ENCODE measurements around the gene SRSF9. TPM values are rescaled to one million over a fixed set of nuclear protein-coding genes. Genes with fewer than 3 reads are reported as not detected.

Gene SRSF9
- total RNA-seq, 1 donor from 2014 or later = 76.3 TPM

DNA sequence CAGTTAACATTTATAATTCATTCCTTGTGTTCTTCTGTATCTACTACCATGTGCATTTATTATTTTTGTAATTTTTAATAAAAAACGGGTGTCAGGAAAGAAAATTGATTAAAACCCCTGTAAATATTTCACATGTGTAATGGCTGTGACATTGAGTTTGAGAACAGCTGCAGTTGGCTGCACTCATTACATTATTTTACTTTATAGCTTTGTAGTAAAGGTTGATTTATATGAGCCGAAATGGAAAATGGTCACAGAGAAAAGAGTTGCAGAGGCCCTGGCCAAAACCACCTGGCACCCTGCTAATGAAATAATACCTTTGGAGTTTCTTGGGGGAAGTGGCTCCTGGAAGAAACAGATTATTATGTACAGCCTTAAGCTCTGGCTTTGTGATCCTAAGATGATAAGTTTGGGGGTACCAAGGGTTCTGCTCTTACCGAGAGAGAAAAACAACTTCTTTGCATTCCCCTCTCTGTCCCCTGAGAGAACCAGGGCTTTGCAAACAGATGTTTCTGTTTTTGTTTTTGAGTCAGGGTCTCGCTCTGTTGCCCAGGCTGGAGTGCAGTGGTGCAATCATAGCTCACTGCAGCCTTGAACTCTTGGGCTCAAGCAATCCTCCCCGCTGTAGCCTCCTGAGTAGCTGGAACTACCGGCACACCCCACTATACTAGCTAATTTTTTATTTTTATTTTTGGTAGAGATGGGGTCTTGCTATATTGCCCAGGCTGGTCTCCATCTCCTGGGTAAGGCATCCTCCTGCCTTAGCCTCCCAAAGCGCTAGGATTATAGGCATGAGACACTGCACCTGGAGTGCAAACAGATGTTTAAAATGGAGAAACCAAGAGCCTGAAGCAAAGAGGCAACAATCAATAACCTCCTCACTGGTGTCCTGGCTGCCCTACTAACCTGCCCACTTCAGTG, 16.7 kb upstream of the SRSF9 start:
- Histone ChIP-seq H3K4me3 (ENCODE audit: low read depth, low read length) (no peak overlapping the region), H3K36me3 (ENCODE audit: control insufficient read depth, insufficient read depth, low read length) (peaks cover 1% of the 10 kb centered on the region), H3K27me3 (ENCODE audit: control insufficient read depth, insufficient read depth, low read length) (no peaks in the 10 kb centered on the region)
- no peak for TF ChIP-seq CTCF (IDR thresholded peaks at IDR 0.05; ENCODE audit: insufficient read depth, low read length, poor library complexity, severe bottlenecking)
- DNase-seq (ENCODE audit: low read depth) = no peak

DNA sequence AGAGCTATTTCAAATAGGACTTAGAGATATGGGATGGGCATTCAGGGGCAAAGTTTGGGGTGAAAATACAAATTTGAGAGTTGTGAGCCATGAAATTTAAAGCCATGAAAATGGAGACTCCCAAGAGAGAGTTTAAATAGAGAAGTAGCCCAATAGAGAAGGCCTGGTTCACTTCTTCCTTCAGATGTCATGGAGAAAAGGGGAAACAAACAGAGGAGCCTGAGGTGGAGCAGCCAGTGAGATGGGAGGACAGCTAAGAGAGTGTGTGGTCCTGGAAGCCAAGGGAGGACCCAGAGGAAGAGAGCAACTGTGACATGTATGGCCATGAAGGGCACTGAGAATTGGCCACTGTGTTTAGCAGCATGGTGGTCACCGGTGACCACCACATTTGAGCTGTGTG, 14.1 kb upstream of the SRSF9 start:
- TF ChIP-seq CTCF (IDR thresholded peaks at IDR 0.05; ENCODE audit: insufficient read depth, low read length, poor library complexity, severe bottlenecking) = no peak
- no peak overlapping the region for H3K4me3 ChIP-seq (ENCODE audit: low read depth, low read length)
- H3K36me3 ChIP-seq (ENCODE audit: control insufficient read depth, insufficient read depth, low read length) = no peaks in the 10 kb centered on the region
- H3K27me3 ChIP-seq (ENCODE audit: control insufficient read depth, insufficient read depth, low read length) = no peaks in the 10 kb centered on the region
- no peak for DNase-seq (ENCODE audit: low read depth)

DNA sequence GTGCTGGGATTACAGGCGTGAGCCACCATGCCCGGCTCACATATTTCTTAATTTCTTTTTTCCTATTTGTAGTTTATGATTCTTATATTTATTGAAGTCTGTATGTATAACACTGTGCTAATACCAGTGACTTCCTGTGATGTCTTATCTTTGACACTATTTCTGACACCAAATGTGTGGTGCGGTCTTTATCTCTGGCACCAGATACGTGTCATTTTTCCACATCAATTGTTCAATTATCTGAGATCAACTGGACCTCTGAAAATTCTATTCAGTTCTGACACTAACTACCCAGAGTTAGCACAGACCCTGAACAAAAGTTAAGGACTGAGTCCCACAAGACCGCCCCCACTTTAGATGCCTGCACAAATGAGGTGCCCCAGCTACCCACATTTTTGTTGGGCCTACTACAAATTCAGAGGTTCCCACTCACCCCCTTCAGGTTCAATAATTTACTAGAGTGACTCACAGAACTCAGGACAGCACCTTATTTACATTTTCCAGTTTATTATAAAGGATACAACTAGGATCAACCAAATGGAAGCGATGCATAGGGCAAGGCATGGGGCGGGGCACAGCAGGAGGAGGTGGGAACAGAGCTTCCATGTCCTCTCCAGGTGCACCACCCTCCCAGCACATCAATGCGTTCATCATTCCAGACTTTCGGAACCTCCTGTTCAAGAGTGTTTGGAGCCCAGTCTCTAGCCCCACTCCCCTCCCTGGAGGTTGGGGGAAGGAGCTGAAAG, 11.6 kb upstream of the SRSF9 start:
- Histone ChIP-seq H3K36me3 (ENCODE audit: control insufficient read depth, insufficient read depth, low read length) (no peaks in the 10 kb centered on the region), H3K4me3 (ENCODE audit: low read depth, low read length) (no peak overlapping the region), H3K27me3 (ENCODE audit: control insufficient read depth, insufficient read depth, low read length) (no peaks in the 10 kb centered on the region)
- no peak for DNase-seq (ENCODE audit: low read depth)
- TF ChIP-seq CTCF (IDR thresholded peaks at IDR 0.05; ENCODE audit: insufficient read depth, low read length, poor library complexity, severe bottlenecking) = no peak

- H3K4me3 ChIP-seq (ENCODE audit: low read depth, low read length) = no peak overlapping the region
- H3K27me3 ChIP-seq (ENCODE audit: control insufficient read depth, insufficient read depth, low read length) = no peaks in the 10 kb centered on the region
- no peaks in the 10 kb centered on the region for H3K36me3 ChIP-seq (ENCODE audit: control insufficient read depth, insufficient read depth, low read length)
- TF ChIP-seq CTCF (IDR thresholded peaks at IDR 0.05; ENCODE audit: insufficient read depth, low read length, poor library complexity, severe bottlenecking) = no peak
- DNase-seq (ENCODE audit: low read depth) = no peak
These were observed 10.7 kb upstream of the SRSF9 start for GRCh38 chr12:120480211-120480610.

- no peaks in the 10 kb centered on the region for H3K27me3 ChIP-seq (ENCODE audit: control insufficient read depth, insufficient read depth, low read length)
- H3K36me3 ChIP-seq (ENCODE audit: control insufficient read depth, insufficient read depth, low read length) = no peaks in the 10 kb centered on the region
- H3K4me3 ChIP-seq (ENCODE audit: low read depth, low read length) = no peak overlapping the region
- DNase-seq (ENCODE audit: low read depth) = no peak
- no peak for TF ChIP-seq CTCF (IDR thresholded peaks at IDR 0.05; ENCODE audit: insufficient read depth, low read length, poor library complexity, severe bottlenecking)
These were observed 9.9 kb upstream of the SRSF9 start for GRCh38 chr12:120479458-120479857.

Data from kidney epithelial cell (primary cell).